Activated CD4-positive, alpha-beta memory T cell treated with anti-CD3 and anti-CD28 coated beads for 36 hours (primary cell): ENCODE results near the gene RUNDC3A. TPM values are rescaled to one million over a fixed set of nuclear protein-coding genes. Genes with fewer than 3 reads are reported as not detected.
"Not testable (repeated sequence)": the region's sequence is repeated elsewhere in the genome, so short reads cannot be mapped to it uniquely, and the experiment has no call there.

ENCODE experiments used
- CTCF ChIA-PET: fragments of 350-600 bp; sonication (Branson Sonifier 250); formaldehyde crosslinking; loops from one replicate; lab custom pipeline; 2021; ENCODE audit warnings: antibody characterized with exemption, inconsistent platforms; lab: Charles Lee
- POLR2A ChIA-PET: fragments of 350-600 bp; sonication (Branson Sonifier 250); formaldehyde crosslinking; loops from one replicate; lab custom pipeline; 2021; ENCODE audit warnings: antibody characterized with exemption; lab: Charles Lee
- DNase-seq: peaks from one replicate; pipeline ENCODE4 v3.0.0-alpha.2; 2020
- H3K27ac Mint-ChIP-seq: one replicate; pipeline ENCODE4 v1.8.0; 2021; ENCODE audit warnings: mixed read lengths
- H3K27me3 Mint-ChIP-seq: one replicate; pipeline ENCODE4 v1.8.0; 2021; ENCODE audit warnings: mixed read lengths
- H3K36me3 Mint-ChIP-seq: one replicate; pipeline ENCODE4 v1.8.0; 2021; ENCODE audit warnings: mixed read lengths
- H3K4me1 Mint-ChIP-seq: one replicate; pipeline ENCODE4 v1.8.0; 2021; ENCODE audit warnings: low read depth, mixed read lengths
- H3K4me3 Mint-ChIP-seq: one replicate; pipeline ENCODE4 v1.8.0; 2021; ENCODE audit warnings: mild to moderate bottlenecking, mixed read lengths
- H3K9me3 Mint-ChIP-seq: one replicate; pipeline ENCODE4 v1.8.0; 2021; ENCODE audit warnings: mixed read lengths
- intact Hi-C: fragments of 100-400 bp; cut with micrococcal nuclease; formaldehyde crosslinking; loops from one replicate; pipeline ENCODE4 v1.15.1; 2023
- total RNA-seq, 2 experiments: library from RNA; stranded (reverse); gene quantifications; one replicate each; pipeline ENCODE4 v1.2.3, GENCODE V29; 2021

The RUNDC3A gene
- total RNA-seq, 2 experiments from 2014 or later = not detected

GRCh38 chr17:44335564-44335963 is 27.2 kb downstream of the RUNDC3A start:
- Mint-ChIP-seq H3K36me3 (no peaks in the 10 kb centered on the region), H3K9me3 (no peaks in the 10 kb centered on the region), H3K4me1 (peaks cover 9% of the 10 kb centered on the region), H3K27me3 (no peaks in the 10 kb centered on the region), H3K27ac (no peak overlapping the region), H3K4me3 (no peak overlapping the region)
- DNase-seq = no peak
- ChIA-PET POLR2A (no interaction called here), CTCF (interaction anchor here (1.1 to 1.4 kb wide), 4 partner anchors 10 to 132 kb away, joined by 3 to 6 read pairs (median 4); partner anchors contain the start of gene GRN)
- intact Hi-C loops = no loop called here

GRCh38 chr17:44335968-44336367 is 27.6 kb downstream of the RUNDC3A start:
- H3K9me3 Mint-ChIP-seq = no peaks in the 10 kb centered on the region
- intact Hi-C loops = no loop called here
- no peak overlapping the region for H3K27ac Mint-ChIP-seq
- no peak overlapping the region for H3K4me3 Mint-ChIP-seq
- H3K27me3 Mint-ChIP-seq = no peaks in the 10 kb centered on the region
- H3K4me1 Mint-ChIP-seq = peaks cover 9% of the 10 kb centered on the region
- CTCF ChIA-PET = interaction anchor here (1.1 to 1.4 kb wide), 3 partner anchors 17 to 132 kb away, joined by 3 to 6 read pairs (median 4); no protein-coding TSS in a partner anchor
- POLR2A ChIA-PET = no interaction called here
- H3K36me3 Mint-ChIP-seq = no peaks in the 10 kb centered on the region
- no peak for DNase-seq

GRCh38 chr17:44338702-44339101 is 30.3 kb downstream of the RUNDC3A start:
- H3K27ac Mint-ChIP-seq = no peak overlapping the region
- no peak overlapping the region for H3K4me3 Mint-ChIP-seq

GRCh38 chr17:44340553-44340952 is 32.2 kb downstream of the RUNDC3A start:
- H3K27me3 Mint-ChIP-seq, H3K27ac Mint-ChIP-seq, H3K4me1 Mint-ChIP-seq, H3K36me3 Mint-ChIP-seq, H3K9me3 Mint-ChIP-seq, POLR2A ChIA-PET, DNase-seq, H3K4me3 Mint-ChIP-seq, intact Hi-C loops: not testable (repeated sequence)
- CTCF ChIA-PET = interaction anchor here (1.0 to 1.7 kb wide), 3 partner anchors 9 to 130 kb away, joined by 3 to 8 read pairs (median 5); no protein-coding TSS in a partner anchor

More at GRCh38 chr17:44338702-44339101, 30.3 kb downstream of the RUNDC3A start:
- no peaks in the 10 kb centered on the region for H3K9me3 Mint-ChIP-seq
- intact Hi-C loops = no loop called here
- H3K36me3 Mint-ChIP-seq = no peaks in the 10 kb centered on the region
- ChIA-PET CTCF (no interaction called here), POLR2A (no interaction called here)
- peak; percentile 56 for DNase-seq
- no peaks in the 10 kb centered on the region for H3K27me3 Mint-ChIP-seq
- H3K4me1 Mint-ChIP-seq = peaks cover 4% of the 10 kb centered on the region

GRCh38 chr17:44343510-44344209 is 35.3 kb downstream of the RUNDC3A start:
- Mint-ChIP-seq H3K27ac (no peak overlapping the region), H3K4me3 (no peak overlapping the region), H3K4me1 (peaks cover 21% of the 10 kb centered on the region), H3K9me3 (no peaks in the 10 kb centered on the region), H3K27me3 (no peaks in the 10 kb centered on the region), H3K36me3 (no peaks in the 10 kb centered on the region)
- ChIA-PET CTCF (interaction anchor here (1.1 to 2.7 kb wide), 5 partner anchors 12 to 140 kb away, joined by 3 to 28 read pairs (median 17); partner anchors contain the start of gene FAM171A2), POLR2A (no interaction called here)
- intact Hi-C loops = loop anchor here (2.0 kb wide), 1 partner anchor 13 kb away; no protein-coding TSS in a partner anchor
- no peak for DNase-seq

GRCh38 chr17:44344939-44345453 is 36.6 kb downstream of the RUNDC3A start, which contains the start of gene GRN:
GRN (plus strand) TSS chr17:44345302; CDS start chr17:44349165, 3,863 bp downstream.
- peak within 1 kb of the TSS; percentile 82 for H3K4me3 Mint-ChIP-seq
- no peaks in the 10 kb centered on the region for H3K36me3 Mint-ChIP-seq
- peaks cover 21% of the 10 kb centered on the region for H3K4me1 Mint-ChIP-seq
- POLR2A ChIA-PET = interaction anchor here (0.6 to 1.9 kb wide), 7 partner anchors 10 to 158 kb away, joined by 3 to 5 read pairs (median 3); partner anchors contain the start of genes SLC25A39 and TMUB2
- CTCF ChIA-PET = interaction anchor here (0.7 to 2.7 kb wide), 28 partner anchors 8 to 434 kb away, joined by 3 to 28 read pairs (median 4); partner anchors contain the start of genes FAM171A2, HDAC5, RUNDC3A and TMUB2
- DNase-seq = peak; percentile 93
- no peaks in the 10 kb centered on the region for H3K9me3 Mint-ChIP-seq
- intact Hi-C loops = loop anchor here (2.0 kb wide), 1 partner anchor 14 kb away; no protein-coding TSS in a partner anchor
- H3K27me3 Mint-ChIP-seq = no peaks in the 10 kb centered on the region
- peak within 1 kb of the TSS; percentile 66 for H3K27ac Mint-ChIP-seq

GRCh38 chr17:44345454-44346026 is 37.1 kb downstream of the RUNDC3A start:
- H3K4me3 Mint-ChIP-seq = peak overlapping the region; percentile 82
- intact Hi-C loops = loop anchor here (2.0 kb wide), 1 partner anchor 15 kb away; no protein-coding TSS in a partner anchor
- no peaks in the 10 kb centered on the region for H3K36me3 Mint-ChIP-seq
- peak overlapping the region; percentile 66 for H3K27ac Mint-ChIP-seq
- peaks cover 21% of the 10 kb centered on the region for H3K4me1 Mint-ChIP-seq
- POLR2A ChIA-PET = interaction anchor here (0.6 to 1.9 kb wide), 7 partner anchors 9 to 522 kb away, joined by 3 to 5 read pairs (median 4); partner anchors contain the start of genes SLC25A39 and TMUB2
- peak; percentile 60 for DNase-seq
- no peaks in the 10 kb centered on the region for H3K27me3 Mint-ChIP-seq
- no peaks in the 10 kb centered on the region for H3K9me3 Mint-ChIP-seq
- CTCF ChIA-PET = interaction anchor here (0.6 to 2.7 kb wide), 32 partner anchors 8 to 433 kb away, joined by 3 to 28 read pairs (median 4); partner anchors contain the start of genes FAM171A2, HDAC5, RUNDC3A and TMUB2

GRCh38 chr17:44346064-44346844 is 37.9 kb downstream of the RUNDC3A start:
- no peak overlapping the region for H3K27ac Mint-ChIP-seq
- no peaks in the 10 kb centered on the region for H3K27me3 Mint-ChIP-seq
- peaks cover 4% of the 10 kb centered on the region for H3K36me3 Mint-ChIP-seq
- CTCF ChIA-PET = interaction anchor here (0.6 to 2.7 kb wide), 22 partner anchors 9 to 432 kb away, joined by 3 to 28 read pairs (median 4); partner anchors contain the start of genes FAM171A2 and TMUB2
- H3K4me3 Mint-ChIP-seq = peak overlapping the region; percentile 82
- intact Hi-C loops = no loop called here
- no peaks in the 10 kb centered on the region for H3K9me3 Mint-ChIP-seq
- POLR2A ChIA-PET = interaction anchor here (0.6 to 1.9 kb wide), 4 partner anchors 125 to 521 kb away, joined by 3 to 5 read pairs (median 4); partner anchors contain the start of gene TMUB2
- H3K4me1 Mint-ChIP-seq = peaks cover 21% of the 10 kb centered on the region
- no peak for DNase-seq

- H3K27ac Mint-ChIP-seq, DNase-seq, H3K9me3 Mint-ChIP-seq, H3K27me3 Mint-ChIP-seq, POLR2A ChIA-PET, H3K4me3 Mint-ChIP-seq, intact Hi-C loops, H3K36me3 Mint-ChIP-seq: not testable (repeated sequence)
- CTCF ChIA-PET = interaction anchor here (0.7 to 5.2 kb wide), 5 partner anchors 11 to 161 kb away, joined by 3 to 32 read pairs (median 6); partner anchors contain the start of genes FAM171A2 and TMUB2
- H3K4me1 Mint-ChIP-seq = peaks cover 21% of the 10 kb centered on the region
Measured at GRCh38 chr17:44347206-44348055, 39.0 kb downstream of the RUNDC3A start.

GRCh38 chr17:44348234-44348987 is 40.0 kb downstream of the RUNDC3A start:
- Mint-ChIP-seq H3K27me3 (no peaks in the 10 kb centered on the region), H3K36me3 (peaks cover 11% of the 10 kb centered on the region), H3K4me1 (peaks cover 24% of the 10 kb centered on the region), H3K4me3 (no peak overlapping the region), H3K27ac (no peak overlapping the region), H3K9me3 (no peaks in the 10 kb centered on the region)
- ChIA-PET POLR2A (no interaction called here), CTCF (interaction anchor here (0.6 to 5.2 kb wide), 5 partner anchors 10 to 225 kb away, joined by 3 to 32 read pairs (median 8); partner anchors contain the start of gene HDAC5)
- DNase-seq = peak; percentile 27
- intact Hi-C loops = no loop called here
